ENCODE results near the gene GBX2. TPM values are rescaled to one million over a fixed set of nuclear protein-coding genes. Genes with fewer than 3 reads are reported as not detected.

Gene GBX2
- total RNA-seq, 4 donors from 2014 or later: not detected

- no peak overlapping the region for H3K4me3 ChIP-seq
Observed at GRCh38 chr2:236173729-236174607, 5.8 kb upstream of the GBX2 start.

GRCh38 chr2:236173036-236173728 lies 5.0 kb upstream of the GBX2 start:
- 10% methylated on average over 12 of the region's 62 CpGs; no CpG with 5 or more reads in 1 of the 2 donors for WGBS, 2 donors
- Histone ChIP-seq H3K27ac (no peak overlapping the region), H3K9me3 (no peaks in the 10 kb centered on the region), H3K27me3 (peaks cover 45 to 100% (median 65%) of the 10 kb centered on the region in 4 donors), H3K4me3 (no peak overlapping the region), H3K36me3 (no peaks in the 10 kb centered on the region), H3K4me1 (peaks cover 21 to 68% (median 32%) of the 10 kb centered on the region in 3 donors)
- intact Hi-C loops (cut with DNase I): no loop called here
- no peak for DNase-seq
- TF ChIP-seq POLR2A (IDR thresholded peaks at IDR 0.05) (no peak), CTCF (IDR thresholded peaks at IDR 0.05) (no peak)

More at GRCh38 chr2:236173729-236174607, 5.8 kb upstream of the GBX2 start:
- no peak overlapping the region for H3K27ac ChIP-seq
- H3K4me1 ChIP-seq: peaks cover 19 to 68% (median 33%) of the 10 kb centered on the region in 3 donors
- TF ChIP-seq POLR2A (IDR thresholded peaks at IDR 0.05) (no peak), CTCF (IDR thresholded peaks at IDR 0.05) (no peak)
- no peaks in the 10 kb centered on the region for H3K9me3 ChIP-seq
- no peak for DNase-seq
- intact Hi-C loops (cut with DNase I): no loop called here
- peaks cover 37 to 100% (median 65%) of the 10 kb centered on the region in 4 donors for H3K27me3 ChIP-seq
- WGBS, 2 donors: 8 to 28% methylated on average over 7 to 15 of the region's 23 CpGs
- H3K36me3 ChIP-seq: no peaks in the 10 kb centered on the region

GRCh38 chr2:236172255-236173035 lies 4.3 kb upstream of the GBX2 start:
- Histone ChIP-seq H3K4me1 (peaks cover 22 to 68% (median 26%) of the 10 kb centered on the region in 3 donors), H3K9me3 (no peaks in the 10 kb centered on the region), H3K36me3 (no peaks in the 10 kb centered on the region), H3K4me3 (no peak overlapping the region), H3K27me3 (peaks cover 45 to 100% (median 66%) of the 10 kb centered on the region in 4 donors), H3K27ac (no peak overlapping the region)
- 20 to 21% methylated on average over 5 to 9 of the region's 46 CpGs for WGBS, 2 donors
- no peak for TF ChIP-seq CTCF (IDR thresholded peaks at IDR 0.05)
- no peak for TF ChIP-seq POLR2A (IDR thresholded peaks at IDR 0.05)
- intact Hi-C loops (cut with DNase I): no loop called here
- DNase-seq: no peak

GRCh38 chr2:236171680-236172254 lies 3.6 kb upstream of the GBX2 start:
- no peaks in the 10 kb centered on the region for H3K36me3 ChIP-seq

More at GRCh38 chr2:236171680-236172254, 3.6 kb upstream of the GBX2 start:
- Histone ChIP-seq H3K4me1 (peaks cover 26 to 74% (median 33%) of the 10 kb centered on the region in 3 donors), H3K4me3 (peak overlapping the region in 3 of 4 donors; percentile 3 to 45 (median 13)), H3K27ac (no peak overlapping the region), H3K9me3 (no peaks in the 10 kb centered on the region), H3K27me3 (peaks cover 52 to 100% (median 67%) of the 10 kb centered on the region in 4 donors)
- DNase-seq: no peak
- intact Hi-C loops (cut with DNase I): no loop called here
- 6 to 15% methylated on average over 12 to 14 of the region's 16 CpGs for WGBS, 2 donors
- TF ChIP-seq CTCF (IDR thresholded peaks at IDR 0.05): no peak
- TF ChIP-seq POLR2A (IDR thresholded peaks at IDR 0.05): no peak

All from esophagus squamous epithelium (tissue), 5 donors.